Memory B cell (primary cell): ENCODE data around the gene DCAF11.
A peak's percentile ranks its signal among the peaks of the same experiment; 100 is the strongest.

Experiments
- ATAC-seq: fragments of 150-1000 bp; cut with Tn5 transposase; 2 replicates; pipeline ENCODE4 v1.10.0; 2021; ENCODE audit warnings: low read depth, mild to moderate bottlenecking, moderate library complexity
- DNase-seq, 2 donors: peaks; one replicate each; pipeline ENCODE4 v3.0.0; 2022; ENCODE audit warnings: low spot score in 2 of 2
- H3K27ac Mint-ChIP-seq: one replicate; pipeline ENCODE4 v1.8.0; 2022; ENCODE audit warnings: mild to moderate bottlenecking, moderate library complexity, mixed read lengths
- H3K27me3 Mint-ChIP-seq: one replicate; pipeline ENCODE4 v1.8.0; 2022; ENCODE audit warnings: mixed read lengths
- H3K36me3 Mint-ChIP-seq: one replicate; pipeline ENCODE4 v1.8.0; 2022; ENCODE audit warnings: mild to moderate bottlenecking, mixed read lengths
- H3K4me1 Mint-ChIP-seq: one replicate; pipeline ENCODE4 v1.8.0; 2022; ENCODE audit warnings: mixed read lengths
- H3K4me3 Mint-ChIP-seq: one replicate; pipeline ENCODE4 v1.8.0; 2022; ENCODE audit warnings: mild to moderate bottlenecking, moderate library complexity, mixed read lengths
- H3K9me3 Mint-ChIP-seq: one replicate; pipeline ENCODE4 v1.8.0; 2022; ENCODE audit warnings: mixed read lengths

Gene DCAF11

DNA sequence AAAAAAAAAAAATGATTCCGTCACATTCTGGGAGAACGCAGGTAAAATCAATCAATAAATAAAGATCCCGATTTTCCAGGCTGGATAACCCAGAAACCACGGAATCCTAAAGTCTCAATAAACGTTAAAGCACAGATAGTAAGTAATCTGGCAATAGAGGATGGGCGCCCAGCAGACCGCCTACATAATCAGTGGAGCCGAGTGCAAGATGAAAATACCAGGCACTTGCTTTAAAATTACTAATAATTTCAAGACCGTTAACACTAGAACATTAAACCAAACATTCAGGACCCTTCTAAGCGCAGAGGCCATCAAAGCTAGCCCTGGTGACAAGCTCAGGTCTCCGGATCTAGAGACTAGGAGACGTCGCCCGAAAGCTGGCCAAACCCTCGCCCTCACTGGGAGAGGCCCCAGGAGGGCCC is 1.2 kb upstream of the DCAF11 start:
- Mint-ChIP-seq H3K4me3 (peak overlapping the region; percentile 99), H3K36me3 (peaks cover 6% of the 10 kb centered on the region), H3K27me3 (no peaks in the 10 kb centered on the region), H3K9me3 (no peaks in the 10 kb centered on the region), H3K27ac (peak overlapping the region; percentile 97), H3K4me1 (peaks cover 20% of the 10 kb centered on the region)
- DNase-seq (no peak), ATAC-seq (no peak)

DNA sequence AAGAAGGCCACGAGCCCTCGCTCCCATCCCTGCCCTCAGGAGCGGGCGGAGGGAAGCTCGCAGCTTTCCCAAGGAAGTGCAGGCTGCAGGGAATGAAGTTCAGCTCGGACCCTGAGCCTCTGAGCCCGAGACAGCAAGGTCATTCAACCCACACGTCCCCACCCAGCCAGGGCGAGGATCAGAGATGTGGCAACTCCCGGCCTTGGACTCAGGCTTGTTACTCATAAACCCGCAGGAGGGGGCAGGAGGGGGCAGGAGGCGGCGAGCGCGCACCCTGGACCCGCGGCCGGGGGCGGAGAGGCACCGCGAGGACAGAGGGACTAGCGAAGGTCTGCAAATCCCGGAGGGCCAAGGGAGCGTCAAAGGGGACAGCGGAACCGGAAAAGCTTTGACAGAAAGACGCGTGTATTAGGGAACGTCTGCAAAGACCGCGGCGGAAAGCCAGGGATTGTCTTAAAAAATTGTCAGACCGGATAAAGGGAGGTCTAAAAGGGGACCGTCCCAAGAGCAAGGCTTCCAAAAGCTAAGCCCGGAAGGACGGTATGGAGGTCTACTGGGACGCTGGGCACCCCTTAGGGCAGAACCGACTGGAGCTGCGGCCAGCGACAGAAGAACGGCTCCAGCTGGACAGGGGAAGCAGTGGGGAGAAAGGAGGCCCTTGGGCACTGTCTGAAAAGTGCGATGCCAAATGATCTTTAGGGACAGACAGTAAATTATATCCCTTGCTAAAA is 611 bp upstream of the DCAF11 start:
- Mint-ChIP-seq H3K27me3 (no peaks in the 10 kb centered on the region), H3K9me3 (no peaks in the 10 kb centered on the region), H3K4me1 (peaks cover 16% of the 10 kb centered on the region), H3K27ac (peak overlapping the region; percentile 97), H3K4me3 (peak overlapping the region; percentile 99), H3K36me3 (peaks cover 12% of the 10 kb centered on the region)
- peak; percentile 17 for ATAC-seq
- peak in 1 of 2 donors; percentile 74 for DNase-seq

DNA sequence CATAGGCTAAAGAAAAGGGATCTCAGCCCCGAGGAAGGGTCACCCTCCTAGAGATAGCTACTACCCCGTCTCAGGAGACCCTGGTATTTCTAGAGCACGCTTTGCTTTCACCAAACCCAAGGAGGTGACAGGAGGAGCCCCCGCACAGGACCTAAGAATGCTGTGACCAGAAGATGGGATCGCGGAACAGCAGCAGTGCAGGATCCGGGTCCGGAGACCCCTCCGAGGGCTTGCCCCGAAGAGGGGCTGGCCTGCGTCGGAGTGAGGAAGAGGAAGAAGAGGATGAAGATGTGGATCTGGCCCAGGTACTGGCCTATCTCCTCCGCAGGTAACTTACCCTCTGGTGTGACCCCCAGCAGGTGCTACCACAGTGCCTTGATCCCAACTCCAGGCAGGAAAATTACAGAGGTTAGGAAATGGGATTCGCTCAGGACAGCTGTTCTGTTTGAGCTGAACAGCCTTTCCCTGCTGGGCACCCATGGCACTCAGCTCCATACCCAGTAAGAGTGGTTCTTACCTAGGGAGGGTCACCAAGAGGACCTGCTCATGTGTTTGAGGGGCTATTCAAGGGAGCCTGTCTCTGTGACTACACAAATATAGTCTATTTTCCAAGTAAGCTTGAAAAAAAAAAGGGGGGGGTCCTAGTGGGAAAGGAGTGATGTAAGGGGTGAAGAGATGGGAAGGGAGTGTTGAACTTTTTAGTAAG is 998 bp downstream of the DCAF11 start:
- ATAC-seq (no peak), DNase-seq (no peak)
- H3K36me3 Mint-ChIP-seq, result peaks cover 18% of the 10 kb centered on the region
- peak overlapping the region; percentile 99 for H3K4me3 Mint-ChIP-seq
- no peaks in the 10 kb centered on the region for H3K27me3 Mint-ChIP-seq
- peak overlapping the region; percentile 97 for H3K27ac Mint-ChIP-seq
- H3K9me3 Mint-ChIP-seq, result no peaks in the 10 kb centered on the region
- peaks cover 16% of the 10 kb centered on the region for H3K4me1 Mint-ChIP-seq

DNA sequence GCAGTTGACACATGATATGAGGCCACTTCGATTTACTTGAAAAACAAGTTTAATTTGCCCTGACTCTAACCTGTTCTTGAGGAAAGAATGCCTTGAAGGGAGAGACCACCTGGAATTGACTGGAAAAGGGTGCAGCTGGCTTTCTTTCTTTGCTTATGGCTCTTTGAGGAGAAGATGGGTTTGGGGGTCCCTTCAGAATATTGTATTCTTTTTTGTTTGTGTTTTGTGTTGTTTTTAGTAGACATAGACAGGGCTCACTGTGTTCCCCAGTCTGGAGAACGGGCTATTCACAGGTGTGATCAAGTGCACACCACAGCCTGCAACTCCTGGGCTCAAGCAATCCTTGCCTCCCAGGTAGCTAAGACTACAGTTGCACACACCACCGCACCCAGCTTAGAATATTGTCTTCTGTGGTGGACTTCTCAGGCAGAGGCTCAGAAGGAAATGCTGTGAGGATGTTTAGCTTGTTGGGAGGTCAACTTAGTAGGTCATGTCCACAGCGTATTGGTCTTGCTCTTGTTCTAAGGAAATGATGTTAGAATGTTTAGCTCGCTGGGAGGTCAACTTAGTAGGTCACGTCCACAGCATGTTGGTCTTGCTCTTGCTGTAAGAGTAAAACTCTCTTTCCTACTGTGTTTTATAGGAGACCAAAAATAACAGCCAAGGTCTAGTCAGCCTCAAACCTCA is 1.7 kb downstream of the DCAF11 start:
- Mint-ChIP-seq H3K36me3 (peaks cover 18% of the 10 kb centered on the region), H3K27ac (peak overlapping the region; percentile 53), H3K4me1 (peaks cover 16% of the 10 kb centered on the region), H3K27me3 (no peaks in the 10 kb centered on the region), H3K9me3 (no peaks in the 10 kb centered on the region), H3K4me3 (peak overlapping the region; percentile 99)
- ATAC-seq (no peak), DNase-seq (no peak)

DNA sequence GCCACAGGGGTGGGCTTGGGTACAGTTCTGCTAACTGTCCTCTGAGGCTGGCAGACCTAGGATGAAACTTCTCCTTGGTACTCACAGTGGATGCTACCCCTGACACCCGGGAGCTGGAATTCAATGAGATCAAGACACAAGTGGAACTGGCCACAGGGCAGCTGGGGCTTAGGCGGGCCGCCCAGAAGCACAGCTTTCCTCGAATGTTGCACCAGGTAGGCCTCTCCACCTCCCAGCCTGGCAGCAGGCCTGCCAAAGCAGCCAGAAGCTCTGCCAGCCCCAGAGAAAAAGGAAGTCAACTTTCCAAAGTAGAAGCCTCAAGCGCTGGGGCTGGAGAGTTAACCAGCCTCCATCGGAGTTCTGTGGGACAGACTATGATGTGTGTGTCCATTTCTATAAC is 2.6 kb downstream of the DCAF11 start:
- Mint-ChIP-seq H3K4me3 (no peak overlapping the region), H3K4me1 (peaks cover 18% of the 10 kb centered on the region), H3K27me3 (no peaks in the 10 kb centered on the region), H3K9me3 (no peaks in the 10 kb centered on the region), H3K36me3 (peaks cover 21% of the 10 kb centered on the region), H3K27ac (no peak overlapping the region)
- DNase-seq (no peak), ATAC-seq (no peak)

DNA sequence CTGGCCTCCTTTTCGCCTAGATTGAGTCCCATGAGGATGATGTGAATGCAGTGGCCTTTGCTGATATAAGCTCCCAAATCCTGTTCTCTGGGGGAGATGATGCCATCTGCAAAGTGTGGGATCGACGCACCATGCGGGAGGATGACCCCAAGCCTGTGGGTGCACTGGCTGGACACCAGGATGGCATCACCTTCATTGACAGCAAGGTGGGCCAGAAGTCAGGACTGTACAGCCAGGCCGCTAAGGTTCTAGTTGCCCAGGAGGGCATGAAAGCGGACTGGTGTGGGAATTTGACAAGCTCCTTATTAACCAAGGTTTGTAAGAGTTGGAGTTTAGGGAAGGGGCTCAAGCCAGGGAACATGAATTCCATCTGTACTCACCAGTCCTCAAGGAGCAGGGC is 5.1 kb downstream of the DCAF11 start:
- ATAC-seq (no peak), DNase-seq (no peak)
- Mint-ChIP-seq H3K27ac (no peak overlapping the region), H3K27me3 (no peaks in the 10 kb centered on the region), H3K9me3 (no peaks in the 10 kb centered on the region), H3K4me3 (no peak overlapping the region), H3K4me1 (peaks cover 37% of the 10 kb centered on the region), H3K36me3 (peaks cover 25% of the 10 kb centered on the region)

DNA sequence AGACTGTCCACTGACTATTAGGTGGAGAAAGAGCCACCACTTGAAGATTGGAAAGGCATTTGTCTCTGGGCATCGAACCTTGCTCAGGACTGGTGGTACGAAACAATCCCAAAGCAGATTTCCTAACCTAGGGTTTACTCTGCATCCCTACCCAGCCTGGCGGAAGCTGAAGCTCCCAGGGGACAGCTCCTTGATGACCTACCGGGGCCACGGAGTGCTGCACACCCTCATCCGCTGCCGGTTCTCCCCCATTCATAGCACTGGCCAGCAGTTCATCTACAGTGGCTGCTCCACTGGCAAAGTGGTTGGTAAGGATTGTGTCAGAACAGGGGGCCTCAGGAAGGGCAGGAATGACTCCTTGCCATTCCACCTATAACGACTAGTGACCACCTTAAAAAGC is 6.6 kb downstream of the DCAF11 start:
- ATAC-seq (no peak), DNase-seq (no peak)
- H3K4me3 Mint-ChIP-seq, result no peak overlapping the region
- H3K36me3 Mint-ChIP-seq, result peaks cover 25% of the 10 kb centered on the region
- H3K9me3 Mint-ChIP-seq, result no peaks in the 10 kb centered on the region
- peak overlapping the region; percentile 98 for H3K27ac Mint-ChIP-seq
- peaks cover 32% of the 10 kb centered on the region for H3K4me1 Mint-ChIP-seq
- H3K27me3 Mint-ChIP-seq, result no peaks in the 10 kb centered on the region

DNA sequence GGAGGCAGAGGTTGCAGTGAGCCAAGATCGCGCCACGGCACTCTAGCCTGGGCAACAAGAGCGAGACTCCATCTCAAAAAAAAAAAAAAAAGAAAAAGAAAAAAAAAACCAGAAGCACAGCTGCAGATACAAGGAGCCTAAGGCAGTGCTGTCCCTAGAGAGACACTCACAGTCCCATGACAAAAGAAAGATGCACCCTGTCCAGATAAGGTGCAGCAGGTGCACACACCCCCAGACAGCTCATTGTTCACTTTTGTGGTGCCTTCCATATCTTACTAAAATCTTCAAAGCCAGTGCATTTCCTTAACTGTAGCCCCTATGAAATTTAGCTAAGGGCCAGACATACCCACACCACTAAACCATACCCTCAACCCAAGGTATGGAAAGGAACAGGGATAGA is 7.8 kb downstream of the DCAF11 start:
- DNase-seq (no peak), ATAC-seq (peak; percentile 66)
- peaks cover 28% of the 10 kb centered on the region for H3K4me1 Mint-ChIP-seq
- H3K9me3 Mint-ChIP-seq, result no peaks in the 10 kb centered on the region
- H3K27me3 Mint-ChIP-seq, result no peaks in the 10 kb centered on the region
- peak overlapping the region; percentile 98 for H3K27ac Mint-ChIP-seq
- no peak overlapping the region for H3K4me3 Mint-ChIP-seq
- H3K36me3 Mint-ChIP-seq, result peaks cover 19% of the 10 kb centered on the region

DNA sequence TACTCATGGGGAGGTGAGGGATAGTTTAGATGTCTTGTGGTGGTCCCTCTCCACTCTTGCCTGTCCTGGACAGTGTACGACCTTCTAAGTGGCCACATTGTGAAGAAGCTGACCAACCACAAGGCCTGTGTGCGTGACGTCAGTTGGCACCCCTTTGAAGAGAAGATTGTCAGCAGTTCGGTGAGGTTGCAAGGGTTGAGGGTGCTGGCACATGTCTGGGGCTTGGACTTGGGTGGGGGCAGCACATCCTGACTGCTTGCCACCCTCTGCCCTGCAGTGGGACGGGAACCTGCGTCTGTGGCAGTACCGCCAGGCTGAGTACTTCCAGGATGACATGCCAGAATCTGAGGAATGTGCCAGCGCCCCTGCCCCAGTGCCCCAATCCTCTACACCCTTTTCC is 8.3 kb downstream of the DCAF11 start:
- Mint-ChIP-seq H3K27ac (peak overlapping the region; percentile 98), H3K36me3 (peaks cover 19% of the 10 kb centered on the region), H3K4me1 (peaks cover 29% of the 10 kb centered on the region), H3K27me3 (no peaks in the 10 kb centered on the region), H3K9me3 (no peaks in the 10 kb centered on the region), H3K4me3 (peak overlapping the region; percentile 17)
- ATAC-seq (no peak), DNase-seq (no peak)

DNA sequence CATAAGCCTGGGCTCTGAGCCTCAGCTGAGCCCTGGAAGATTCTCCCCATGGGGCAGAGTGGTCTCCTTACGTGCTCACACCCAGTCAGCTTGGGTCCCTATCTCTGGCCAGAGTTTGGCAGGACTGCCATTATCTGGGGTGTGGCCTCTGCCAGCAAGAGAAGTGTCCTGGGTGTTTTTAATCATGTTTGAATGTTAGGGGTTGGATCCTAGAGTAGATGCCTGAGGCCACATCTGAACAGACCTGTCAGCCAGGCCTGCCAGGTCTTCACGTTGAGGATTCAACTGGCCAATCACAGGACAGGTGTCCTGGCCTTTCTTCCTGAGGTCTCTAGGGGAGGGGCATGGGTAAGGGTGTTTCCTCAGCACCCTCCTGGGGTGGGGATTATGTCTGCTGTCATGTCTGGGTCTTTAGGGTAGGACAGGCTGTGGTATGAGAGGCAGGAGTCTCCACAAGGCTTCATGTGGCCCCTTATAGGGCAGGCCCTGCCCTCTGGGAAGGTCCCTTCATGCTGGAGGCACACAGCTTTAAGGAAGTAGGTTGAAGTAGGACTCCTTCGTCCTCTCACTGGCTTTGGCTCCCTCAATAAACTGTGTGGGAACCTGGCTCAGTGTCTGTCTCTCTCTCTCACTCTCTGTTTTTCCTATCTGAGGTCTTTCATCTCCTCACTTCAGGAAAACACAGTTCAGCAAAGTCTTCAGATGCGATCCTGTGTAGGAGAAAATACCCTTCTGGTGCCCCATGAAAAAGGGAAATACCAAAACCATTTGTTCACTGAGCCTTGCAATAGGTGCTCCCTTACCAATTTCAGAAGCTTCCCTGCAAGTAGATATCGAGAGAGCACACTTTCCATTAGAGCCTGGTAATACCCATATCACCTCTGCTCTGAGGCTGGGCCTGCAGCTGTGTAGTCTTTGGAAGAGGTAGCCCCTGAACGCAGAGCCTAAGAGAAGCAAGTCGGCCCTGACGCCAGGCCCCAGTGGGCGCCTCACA is 9.1 kb downstream of the DCAF11 start:
- no peaks in the 10 kb centered on the region for H3K27me3 Mint-ChIP-seq
- ATAC-seq (peak; percentile 83), DNase-seq (peak in 1 of 2 donors; percentile 22)
- peak overlapping the region; percentile 98 for H3K27ac Mint-ChIP-seq
- peak overlapping the region; percentile 49 for H3K4me3 Mint-ChIP-seq
- no peaks in the 10 kb centered on the region for H3K9me3 Mint-ChIP-seq
- H3K36me3 Mint-ChIP-seq, result peaks cover 15% of the 10 kb centered on the region
- peaks cover 27% of the 10 kb centered on the region for H3K4me1 Mint-ChIP-seq

DNA sequence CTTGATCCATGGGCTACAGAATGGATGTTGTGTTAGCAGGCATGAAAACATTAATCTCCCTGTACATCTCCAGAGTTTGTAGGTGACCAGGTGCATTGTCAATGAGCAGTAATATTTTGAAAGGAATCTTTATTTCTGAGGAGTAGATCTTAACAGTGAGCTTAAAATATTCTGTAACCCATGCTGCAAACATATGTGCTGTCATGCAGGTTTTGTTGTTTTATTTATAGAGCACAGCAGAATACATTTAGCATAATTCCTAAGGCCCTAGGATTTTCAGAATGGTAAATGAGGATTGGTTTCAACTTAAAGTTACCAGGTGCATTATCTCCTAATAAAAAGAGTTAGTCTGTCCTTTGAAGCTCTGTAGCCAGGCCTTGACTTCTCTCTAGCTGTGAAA is 12.4 kb downstream of the DCAF11 start:
- Mint-ChIP-seq H3K4me1 (peaks cover 30% of the 10 kb centered on the region), H3K27me3 (no peaks in the 10 kb centered on the region), H3K36me3 (peaks cover 9% of the 10 kb centered on the region), H3K4me3 (no peak overlapping the region), H3K27ac (no peak overlapping the region), H3K9me3 (no peaks in the 10 kb centered on the region)
- ATAC-seq (no peak), DNase-seq (no peak)

DNA sequence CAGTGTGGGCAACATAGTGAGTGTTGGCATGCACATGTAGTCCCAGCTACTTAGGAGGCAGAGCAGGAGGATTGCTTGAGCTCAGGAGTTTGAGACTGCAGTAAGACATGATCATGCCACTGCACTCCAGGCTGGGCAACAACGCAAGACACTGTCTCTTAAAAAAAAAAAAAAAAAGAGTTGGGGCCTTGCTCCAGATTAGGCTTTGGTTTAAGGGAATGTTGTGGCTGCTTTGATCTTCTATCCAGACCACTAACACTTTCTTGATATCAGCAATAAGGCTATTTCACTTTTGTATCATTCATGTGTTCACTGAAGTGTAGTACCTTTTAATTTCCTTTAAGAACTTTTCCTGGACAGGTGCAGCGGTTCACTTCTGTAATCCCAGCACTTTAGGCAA is 13.1 kb downstream of the DCAF11 start:
- Mint-ChIP-seq H3K9me3 (no peaks in the 10 kb centered on the region), H3K27me3 (no peaks in the 10 kb centered on the region), H3K4me1 (peaks cover 33% of the 10 kb centered on the region), H3K4me3 (no peak overlapping the region), H3K36me3 (peaks cover 7% of the 10 kb centered on the region), H3K27ac (no peak overlapping the region)
- ATAC-seq, result no peak
- DNase-seq, result no peak

DNA sequence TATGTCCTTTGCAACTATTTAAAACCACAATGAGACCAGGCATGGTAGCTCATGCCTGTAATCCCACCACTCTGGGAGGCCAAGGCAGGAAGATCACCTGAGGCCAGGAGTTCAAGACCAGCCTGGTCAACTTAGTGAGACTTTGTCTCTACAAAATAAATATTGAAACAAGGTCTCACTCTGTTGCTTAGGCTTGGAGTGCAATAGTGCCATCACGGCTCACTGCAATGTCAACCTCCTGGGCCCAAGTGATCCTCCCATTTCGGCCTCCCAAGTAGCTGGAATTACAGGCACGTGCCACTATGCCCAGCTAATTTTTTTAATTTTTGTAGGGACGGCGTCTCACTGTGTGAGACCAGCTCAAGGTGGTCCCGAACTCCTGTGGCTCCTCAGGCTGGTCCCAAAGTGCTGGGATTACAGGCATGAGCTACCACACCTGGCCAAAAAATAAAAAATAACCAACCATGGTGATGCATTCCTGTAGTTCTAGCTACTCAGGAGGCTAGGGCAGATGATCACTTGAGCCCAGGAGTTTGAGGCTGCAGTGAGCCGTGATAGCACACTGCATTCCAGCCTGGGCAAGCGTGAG is 14.9 kb downstream of the DCAF11 start:
- H3K27me3 Mint-ChIP-seq, result no peaks in the 10 kb centered on the region
- peaks cover 21% of the 10 kb centered on the region for H3K4me1 Mint-ChIP-seq
- DNase-seq, result no peak
- no peak overlapping the region for H3K4me3 Mint-ChIP-seq
- H3K27ac Mint-ChIP-seq, result no peak overlapping the region
- H3K9me3 Mint-ChIP-seq, result no peaks in the 10 kb centered on the region
- ATAC-seq, result no peak
- peaks cover 7% of the 10 kb centered on the region for H3K36me3 Mint-ChIP-seq
